ENCODE results near the gene ZNF665.

ZNF665 gene

DNA sequence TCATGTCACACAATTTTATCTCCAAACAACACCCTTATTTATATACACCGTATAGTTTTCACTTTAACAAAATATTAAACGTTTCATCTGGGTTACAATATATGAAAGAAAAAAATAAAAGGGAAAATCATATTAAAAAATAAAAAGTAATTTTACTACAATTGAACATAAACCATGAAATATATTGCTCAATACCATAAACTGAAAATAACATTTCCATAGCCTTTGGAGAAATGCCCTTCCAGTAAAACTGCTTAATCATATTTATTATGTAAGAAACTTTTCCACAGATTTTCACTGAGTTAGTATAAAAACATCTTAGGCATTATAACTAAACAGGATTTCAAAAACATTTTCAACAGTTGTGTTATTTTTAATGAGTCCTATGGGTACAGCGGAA lies 32.8 kb downstream of the ZNF665 start:
- Mint-ChIP-seq H3K4me1 (peaks cover 10% of the 10 kb centered on the region), H3K27me3 (ENCODE audit: low read depth) (no peaks in the 10 kb centered on the region), H3K4me3 (peak overlapping the region in 1 of 3 experiments; percentile 83), H3K9me3 (peaks cover 29% of the 10 kb centered on the region), H3K27ac (no peak overlapping the region), H3K36me3 (ENCODE audit: low read depth) (peaks cover 39% of the 10 kb centered on the region)
- TF ChIP-seq, protein P1, sequence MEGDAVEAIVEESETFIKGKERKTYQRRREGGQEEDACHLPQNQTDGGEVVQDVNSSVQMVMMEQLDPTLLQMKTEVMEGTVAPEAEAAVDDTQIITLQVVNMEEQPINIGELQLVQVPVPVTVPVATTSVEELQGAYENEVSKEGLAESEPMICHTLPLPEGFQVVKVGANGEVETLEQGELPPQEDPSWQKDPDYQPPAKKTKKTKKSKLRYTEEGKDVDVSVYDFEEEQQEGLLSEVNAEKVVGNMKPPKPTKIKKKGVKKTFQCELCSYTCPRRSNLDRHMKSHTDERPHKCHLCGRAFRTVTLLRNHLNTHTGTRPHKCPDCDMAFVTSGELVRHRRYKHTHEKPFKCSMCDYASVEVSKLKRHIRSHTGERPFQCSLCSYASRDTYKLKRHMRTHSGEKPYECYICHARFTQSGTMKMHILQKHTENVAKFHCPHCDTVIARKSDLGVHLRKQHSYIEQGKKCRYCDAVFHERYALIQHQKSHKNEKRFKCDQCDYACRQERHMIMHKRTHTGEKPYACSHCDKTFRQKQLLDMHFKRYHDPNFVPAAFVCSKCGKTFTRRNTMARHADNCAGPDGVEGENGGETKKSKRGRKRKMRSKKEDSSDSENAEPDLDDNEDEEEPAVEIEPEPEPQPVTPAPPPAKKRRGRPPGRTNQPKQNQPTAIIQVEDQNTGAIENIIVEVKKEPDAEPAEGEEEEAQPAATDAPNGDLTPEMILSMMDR (IDR thresholded peaks at IDR 0.05; ENCODE audit: unreplicated experiment in 3 of 3): no peak

DNA sequence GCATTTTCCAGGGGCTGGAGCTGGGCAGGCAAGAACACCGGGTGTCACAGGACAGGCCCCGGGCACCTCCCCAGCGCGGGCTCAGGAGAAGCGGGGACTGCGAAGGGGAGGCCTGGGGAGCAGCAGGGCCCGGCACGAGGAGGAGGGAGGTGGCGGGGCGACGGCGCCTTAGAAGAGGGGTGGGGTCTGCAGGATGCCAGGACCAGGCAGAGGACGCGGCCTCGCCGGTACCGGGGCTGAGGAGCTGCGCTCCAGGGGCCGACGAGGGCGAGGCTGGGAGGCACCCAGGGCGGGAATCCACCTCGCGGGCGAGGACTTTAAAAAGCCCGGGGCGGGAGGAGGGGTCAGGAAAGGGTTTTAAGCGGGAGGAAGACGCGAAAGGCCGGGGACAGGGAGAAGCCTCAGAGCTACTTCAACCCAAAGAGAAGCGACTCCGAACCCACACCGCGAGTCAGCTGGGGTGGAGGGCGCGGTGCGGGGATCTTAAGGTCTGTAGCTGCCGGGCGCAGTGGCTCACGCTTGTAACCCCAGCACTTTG lies 35.0 kb downstream of the ZNF665 start:
- Mint-ChIP-seq H3K4me1 (peaks cover 10% of the 10 kb centered on the region), H3K4me3 (peak overlapping the region; percentile 79 to 86 (median 83)), H3K36me3 (ENCODE audit: low read depth) (peaks cover 48% of the 10 kb centered on the region), H3K9me3 (peaks cover 16% of the 10 kb centered on the region), H3K27ac (peak overlapping the region in 1 of 3 experiments; percentile 25), H3K27me3 (ENCODE audit: low read depth) (no peaks in the 10 kb centered on the region)
- TF ChIP-seq, protein P1 (IDR thresholded peaks at IDR 0.05; ENCODE audit: unreplicated experiment in 3 of 3): no peak

DNA sequence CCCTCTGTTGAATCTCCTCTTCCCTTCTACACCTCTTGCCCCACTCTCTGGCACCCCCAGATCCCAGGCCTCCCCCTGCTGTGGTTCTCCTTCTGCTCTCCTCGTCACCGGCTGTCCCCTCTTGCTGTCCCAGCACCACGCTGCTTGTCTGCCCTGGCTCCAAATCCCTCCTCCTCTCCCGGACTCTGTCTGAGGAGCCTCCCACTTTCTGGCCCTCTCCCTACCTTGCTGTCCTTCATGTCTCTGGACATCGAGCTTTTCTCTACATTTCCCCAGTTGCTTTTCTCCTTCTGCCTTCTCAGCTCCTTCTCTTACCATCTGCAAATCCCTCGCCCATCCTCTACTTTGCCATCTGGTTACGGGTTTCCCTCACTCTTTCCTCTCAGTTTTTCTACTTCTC lies 35.5 kb downstream of the ZNF665 start:
- H3K36me3 Mint-ChIP-seq (ENCODE audit: low read depth): peaks cover 53% of the 10 kb centered on the region
- peaks cover 19% of the 10 kb centered on the region for H3K9me3 Mint-ChIP-seq
- peaks cover 10% of the 10 kb centered on the region for H3K4me1 Mint-ChIP-seq
- TF ChIP-seq, protein P1 (IDR thresholded peaks at IDR 0.05; ENCODE audit: unreplicated experiment in 3 of 3): no peak
- H3K27me3 Mint-ChIP-seq (ENCODE audit: low read depth): no peaks in the 10 kb centered on the region
- H3K4me3 Mint-ChIP-seq: peak overlapping the region; percentile 79 to 86 (median 83)
- peak overlapping the region in 1 of 3 experiments; percentile 25 for H3K27ac Mint-ChIP-seq

DNA sequence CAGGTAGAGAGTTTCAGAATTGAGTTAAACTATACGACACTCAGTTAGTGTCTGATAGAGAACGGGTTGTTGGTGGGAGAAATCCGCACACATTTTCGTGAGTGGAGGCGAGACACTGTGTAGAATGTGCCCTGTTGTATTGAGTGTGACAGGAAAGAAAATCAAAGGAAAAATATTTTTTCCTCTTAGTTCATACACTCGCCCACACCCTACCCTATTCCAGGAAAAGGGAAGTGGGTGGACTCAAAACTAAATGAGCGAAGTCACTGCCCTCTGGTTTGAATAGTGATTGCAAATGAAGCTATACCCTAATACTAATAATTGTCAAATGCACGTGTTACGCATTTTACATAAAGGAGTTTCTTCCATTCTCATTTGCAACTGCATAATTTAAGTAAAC lies 36.3 kb downstream of the ZNF665 start:
- H3K9me3 Mint-ChIP-seq: peaks cover 19% of the 10 kb centered on the region

DNA sequence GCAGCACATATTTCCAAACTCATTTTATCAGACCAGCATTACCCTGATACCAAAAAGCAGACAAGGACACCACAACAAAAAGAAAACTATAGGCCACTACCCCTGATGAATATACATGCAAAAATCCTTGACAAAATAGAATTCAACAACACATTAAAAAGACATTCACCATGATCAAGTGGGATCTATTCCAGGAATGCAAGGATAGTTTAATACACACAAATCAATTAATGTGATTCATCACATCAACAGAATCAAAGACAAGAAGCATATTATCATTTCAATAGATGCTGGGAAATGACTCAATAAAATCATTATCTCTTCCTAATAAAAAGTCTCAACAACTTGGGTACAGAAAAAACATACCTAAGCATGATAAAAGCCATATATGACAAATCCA lies 45.5 kb downstream of the ZNF665 start:
- TF ChIP-seq, protein P1 (IDR thresholded peaks at IDR 0.05; ENCODE audit: unreplicated experiment in 3 of 3): no peak
- Mint-ChIP-seq H3K9me3 (peaks cover 65% of the 10 kb centered on the region), H3K36me3 (ENCODE audit: low read depth) (peaks cover 92% of the 10 kb centered on the region), H3K4me1 (no peaks in the 10 kb centered on the region), H3K4me3 (no peak overlapping the region), H3K27me3 (ENCODE audit: low read depth) (no peaks in the 10 kb centered on the region), H3K27ac (no peak overlapping the region)

More for the DNA sequence above, 36.3 kb downstream of the ZNF665 start:
- TF ChIP-seq, protein P1 (IDR thresholded peaks at IDR 0.05; ENCODE audit: unreplicated experiment in 3 of 3): no peak
- Mint-ChIP-seq H3K4me1 (peaks cover 10% of the 10 kb centered on the region), H3K4me3 (peak overlapping the region; percentile 79 to 86 (median 83)), H3K27me3 (ENCODE audit: low read depth) (no peaks in the 10 kb centered on the region), H3K27ac (no peak overlapping the region), H3K36me3 (ENCODE audit: low read depth) (peaks cover 58% of the 10 kb centered on the region)

DNA sequence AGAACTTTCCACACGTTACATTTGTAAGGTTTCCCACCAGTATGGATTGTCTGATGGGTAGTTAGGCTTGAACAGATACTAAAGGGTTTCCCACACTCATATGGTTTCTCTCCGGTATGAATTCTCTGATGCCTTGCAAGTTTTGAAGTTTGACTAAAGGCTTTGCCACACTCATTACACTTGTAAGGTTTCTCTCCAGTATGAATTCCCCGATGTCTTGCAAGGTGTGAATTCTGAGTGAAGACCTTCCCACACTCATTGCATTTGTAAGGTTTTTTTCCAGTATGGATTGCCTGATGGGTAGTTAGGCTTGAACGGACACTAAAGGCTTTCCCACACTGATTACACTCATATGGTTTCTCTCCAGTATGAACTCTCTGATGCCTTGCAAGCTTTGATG lies 52.8 kb downstream of the ZNF665 start:
- TF ChIP-seq, protein P1 (IDR thresholded peaks at IDR 0.05; ENCODE audit: unreplicated experiment in 3 of 3): no peak
- H3K4me3 Mint-ChIP-seq: no peak overlapping the region
- no peaks in the 10 kb centered on the region for H3K27me3 Mint-ChIP-seq (ENCODE audit: low read depth)
- peaks cover 77% of the 10 kb centered on the region for H3K36me3 Mint-ChIP-seq (ENCODE audit: low read depth)
- no peak overlapping the region for H3K27ac Mint-ChIP-seq
- H3K4me1 Mint-ChIP-seq: no peaks in the 10 kb centered on the region
- peaks cover 64% of the 10 kb centered on the region for H3K9me3 Mint-ChIP-seq

Data from nephron (organoid).